ENCODE results near the gene FHIP1A. TPM values are rescaled to one million over a fixed set of nuclear protein-coding genes. Genes with fewer than 3 reads are reported as not detected.

The FHIP1A gene
- total and polyA plus RNA-seq, 9 of the 15 experiments (the other 6 are each of a cell fraction or from before 2014, with no cell fraction given): 0.01 to 0.95 (median 0.04) TPM; not detected in 4

DNA sequence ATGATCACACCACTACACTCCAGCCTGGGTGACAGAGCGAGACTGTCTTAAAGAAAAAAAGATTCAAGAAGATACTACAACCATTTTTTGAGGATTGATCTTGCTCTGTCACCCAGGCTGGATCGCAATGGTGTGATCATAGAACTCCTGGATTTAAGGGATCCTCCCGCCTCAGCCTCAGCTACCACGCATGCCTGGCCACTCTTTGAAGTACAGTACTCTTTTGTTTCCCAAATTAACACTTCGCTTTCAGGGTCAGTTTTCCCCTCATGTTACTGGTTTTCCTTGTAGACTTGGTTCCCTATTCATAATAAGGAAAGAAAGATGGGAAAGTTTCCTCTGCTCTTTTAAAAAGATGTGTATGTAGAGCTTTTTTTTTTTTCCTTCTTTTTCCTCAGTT is 34.3 kb downstream of the FHIP1A start:
- Histone ChIP-seq H3K9me3 (replicated peaks; ENCODE audit: control insufficient read depth, insufficient read depth, low read depth, low read length) (no peaks in the 10 kb centered on the region), H3K27me3 (ENCODE audit: control insufficient read depth in 2 of 2, insufficient read depth in 2 of 2, low read length in 2 of 2) (peaks cover 0 to 5% of the 10 kb centered on the region in 2 experiments; a peak in 2 of 5 replicates), H3K4me3 (no peak overlapping the region), H2AFZ (ENCODE audit: low read depth, low read length) (no peak overlapping the region), H3K79me2 (ENCODE audit: control insufficient read depth, insufficient read depth, low read length) (no peaks in the 10 kb centered on the region), H3K27ac (ENCODE audit: extremely low read depth, low read depth, low read length) (no peak overlapping the region), H3K4me1 (replicated peaks in 1 of 2; ENCODE audit: control insufficient read depth in 2 of 2, insufficient read depth in 2 of 2, low read length in 2 of 2) (no peaks in the 10 kb centered on the region), H4K20me1 (replicated peaks; ENCODE audit: control insufficient read depth, insufficient read depth, low read length) (no peaks in the 10 kb centered on the region), H3K9ac (ENCODE audit: insufficient read depth in 1 of 2, low read depth in 2 of 2, low read length in 2 of 2) (no peak overlapping the region), H3K9me1 (ENCODE audit: control insufficient read depth, insufficient read depth, low read length) (no peaks in the 10 kb centered on the region), H3K4me2 (ENCODE audit: insufficient read depth, low read length) (no peak overlapping the region), H3K36me3 (ENCODE audit: control insufficient read depth, insufficient read depth, low read length) (no peaks in the 10 kb centered on the region)
- DNase-seq (ENCODE audit: extremely low read depth in 1 of 4, low spot score in 3 of 4): no peak
- TF ChIP-seq, protein P1, sequence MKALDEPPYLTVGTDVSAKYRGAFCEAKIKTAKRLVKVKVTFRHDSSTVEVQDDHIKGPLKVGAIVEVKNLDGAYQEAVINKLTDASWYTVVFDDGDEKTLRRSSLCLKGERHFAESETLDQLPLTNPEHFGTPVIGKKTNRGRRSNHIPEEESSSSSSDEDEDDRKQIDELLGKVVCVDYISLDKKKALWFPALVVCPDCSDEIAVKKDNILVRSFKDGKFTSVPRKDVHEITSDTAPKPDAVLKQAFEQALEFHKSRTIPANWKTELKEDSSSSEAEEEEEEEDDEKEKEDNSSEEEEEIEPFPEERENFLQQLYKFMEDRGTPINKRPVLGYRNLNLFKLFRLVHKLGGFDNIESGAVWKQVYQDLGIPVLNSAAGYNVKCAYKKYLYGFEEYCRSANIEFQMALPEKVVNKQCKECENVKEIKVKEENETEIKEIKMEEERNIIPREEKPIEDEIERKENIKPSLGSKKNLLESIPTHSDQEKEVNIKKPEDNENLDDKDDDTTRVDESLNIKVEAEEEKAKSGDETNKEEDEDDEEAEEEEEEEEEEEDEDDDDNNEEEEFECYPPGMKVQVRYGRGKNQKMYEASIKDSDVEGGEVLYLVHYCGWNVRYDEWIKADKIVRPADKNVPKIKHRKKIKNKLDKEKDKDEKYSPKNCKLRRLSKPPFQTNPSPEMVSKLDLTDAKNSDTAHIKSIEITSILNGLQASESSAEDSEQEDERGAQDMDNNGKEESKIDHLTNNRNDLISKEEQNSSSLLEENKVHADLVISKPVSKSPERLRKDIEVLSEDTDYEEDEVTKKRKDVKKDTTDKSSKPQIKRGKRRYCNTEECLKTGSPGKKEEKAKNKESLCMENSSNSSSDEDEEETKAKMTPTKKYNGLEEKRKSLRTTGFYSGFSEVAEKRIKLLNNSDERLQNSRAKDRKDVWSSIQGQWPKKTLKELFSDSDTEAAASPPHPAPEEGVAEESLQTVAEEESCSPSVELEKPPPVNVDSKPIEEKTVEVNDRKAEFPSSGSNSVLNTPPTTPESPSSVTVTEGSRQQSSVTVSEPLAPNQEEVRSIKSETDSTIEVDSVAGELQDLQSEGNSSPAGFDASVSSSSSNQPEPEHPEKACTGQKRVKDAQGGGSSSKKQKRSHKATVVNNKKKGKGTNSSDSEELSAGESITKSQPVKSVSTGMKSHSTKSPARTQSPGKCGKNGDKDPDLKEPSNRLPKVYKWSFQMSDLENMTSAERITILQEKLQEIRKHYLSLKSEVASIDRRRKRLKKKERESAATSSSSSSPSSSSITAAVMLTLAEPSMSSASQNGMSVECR (CRISPR knock-in tag; IDR thresholded peaks at IDR 0.05): no peak
- TF ChIP-seq HDAC1 (IDR thresholded peaks at IDR 0.05) (no peak), STAG1 (CRISPR knock-in tag; IDR thresholded peaks at IDR 0.05; ENCODE audit: borderline replicate concordance) (no peak), BMI1 (IDR thresholded peaks at IDR 0.05; ENCODE audit: low read length) (no peak), MED1 (CRISPR knock-in tag; IDR thresholded peaks at IDR 0.05; ENCODE audit: borderline replicate concordance) (no peak), TGIF2 (CRISPR knock-in tag; IDR thresholded peaks at IDR 0.05) (no peak), NR2C2 (CRISPR knock-in tag; IDR thresholded peaks at IDR 0.05) (no peak), NR2C2 (tag; IDR thresholded peaks at IDR 0.05) (no peak), PPARD (CRISPR knock-in tag; IDR thresholded peaks at IDR 0.05) (no peak)
- TF ChIP-seq, protein P2, sequence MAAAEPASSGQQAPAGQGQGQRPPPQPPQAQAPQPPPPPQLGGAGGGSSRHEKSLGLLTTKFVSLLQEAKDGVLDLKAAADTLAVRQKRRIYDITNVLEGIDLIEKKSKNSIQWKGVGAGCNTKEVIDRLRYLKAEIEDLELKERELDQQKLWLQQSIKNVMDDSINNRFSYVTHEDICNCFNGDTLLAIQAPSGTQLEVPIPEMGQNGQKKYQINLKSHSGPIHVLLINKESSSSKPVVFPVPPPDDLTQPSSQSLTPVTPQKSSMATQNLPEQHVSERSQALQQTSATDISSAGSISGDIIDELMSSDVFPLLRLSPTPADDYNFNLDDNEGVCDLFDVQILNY (CRISPR knock-in tag; IDR thresholded peaks at IDR 0.05): no peak
- TF ChIP-seq, protein P3, sequence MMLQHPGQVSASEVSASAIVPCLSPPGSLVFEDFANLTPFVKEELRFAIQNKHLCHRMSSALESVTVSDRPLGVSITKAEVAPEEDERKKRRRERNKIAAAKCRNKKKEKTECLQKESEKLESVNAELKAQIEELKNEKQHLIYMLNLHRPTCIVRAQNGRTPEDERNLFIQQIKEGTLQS (IDR thresholded peaks at IDR 0.05): no peak
- TF ChIP-seq, protein P3 (CRISPR knock-in tag; conservative IDR thresholded peaks at IDR 0.05): no peak
- POLR2A ChIA-PET: no interaction called here
- no peak for FAIRE-seq
- in situ Hi-C loops (cut with MboI) (no loop called here), intact Hi-C loops (cut with micrococcal nuclease) (no loop called here)
- BruUV-seq (replicated peaks): no TSS peak
- 2% methylated on average over 5 of the region's 5 CpGs for WGBS (ENCODE audit: insufficient coverage, low coverage, missing lambda C conversion rate)
- CTCF ChIA-PET (ENCODE audit: low intra/inter-chr PET ratio): no interaction called here
- no peak for ATAC-seq
